GM04503 (cell line): ENCODE measurements around the gene RPSA.
"Not testable (repeated sequence)": the region's sequence is repeated elsewhere in the genome, so short reads cannot be mapped to it uniquely, and the experiment has no call there.

Experiments
- DNase-seq: peaks from one replicate; pipeline ENCODE4 v3.0.0-alpha.2; 2012; ENCODE audit warnings: low read depth

Gene RPSA

DNA sequence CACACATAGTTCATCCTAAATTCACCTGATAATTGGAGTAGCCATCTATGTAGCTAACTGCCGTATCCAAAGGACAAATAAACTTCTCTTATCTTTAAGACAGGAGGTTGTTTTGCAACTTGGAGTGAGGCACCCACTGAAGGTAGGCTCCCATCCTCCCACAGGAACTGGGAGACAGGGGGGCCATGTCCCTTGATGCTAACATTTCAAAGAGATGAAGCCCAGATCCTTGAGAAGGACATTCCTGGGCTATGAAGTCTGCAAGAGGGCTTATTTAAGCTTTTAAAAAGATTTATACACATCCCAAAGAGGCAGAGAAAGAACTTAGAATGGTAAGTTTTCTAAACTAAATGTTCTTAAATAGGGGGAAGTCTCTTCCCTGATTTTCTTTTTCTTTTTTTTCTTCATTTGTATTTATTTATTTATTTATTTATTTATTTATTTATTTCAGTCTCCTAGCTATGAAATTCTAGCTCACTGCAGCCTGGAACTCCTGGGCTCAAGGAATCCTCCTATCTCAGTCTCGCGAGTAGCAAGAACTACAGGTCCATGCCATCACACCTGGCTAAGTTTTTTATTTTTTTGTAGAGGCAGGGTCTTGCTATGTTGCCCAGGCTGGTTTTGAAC is 48.2 kb downstream of the RPSA start:
- DNase-seq: no peak

DNA sequence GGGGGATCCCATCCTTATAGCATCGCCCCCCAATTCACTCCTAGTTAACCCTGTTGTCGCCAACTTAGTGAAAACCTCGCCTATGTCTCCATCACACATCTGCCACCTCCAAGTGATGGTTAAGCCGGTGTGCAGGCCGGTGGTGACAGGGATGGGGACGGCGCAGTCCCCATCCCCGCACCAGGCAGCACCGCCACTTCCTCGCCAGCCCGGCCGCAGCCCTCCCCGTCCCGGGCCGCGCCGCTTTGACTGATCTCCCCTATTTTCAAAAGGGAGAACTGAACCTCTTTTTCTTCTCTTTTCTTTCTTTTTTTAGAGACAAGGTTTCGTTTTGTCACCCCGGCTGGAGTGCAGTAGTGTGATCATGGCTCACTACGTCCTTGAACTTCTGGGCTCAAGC is 49.6 kb downstream of the RPSA start:
- DNase-seq: no peak

DNA sequence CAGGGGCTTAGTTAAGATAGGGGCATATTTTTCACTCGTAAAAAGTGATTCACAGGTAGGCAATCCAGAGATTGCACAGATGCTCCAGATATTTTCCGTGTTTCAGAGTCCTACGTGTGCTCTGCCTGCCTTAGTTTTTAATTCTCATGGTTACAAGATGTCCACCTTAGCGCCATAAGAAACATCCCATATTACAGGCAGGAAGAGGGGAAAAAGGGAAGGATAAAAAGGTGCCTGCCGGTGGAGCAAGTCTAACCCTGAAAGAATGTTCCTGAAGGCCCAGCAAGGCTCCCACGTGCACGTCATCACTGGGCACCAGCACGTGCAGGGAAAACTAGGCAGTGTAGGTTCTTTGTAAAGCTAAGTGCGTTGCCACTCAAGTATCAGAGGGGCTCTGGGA is 50.8 kb downstream of the RPSA start:
- DNase-seq: no peak

DNA sequence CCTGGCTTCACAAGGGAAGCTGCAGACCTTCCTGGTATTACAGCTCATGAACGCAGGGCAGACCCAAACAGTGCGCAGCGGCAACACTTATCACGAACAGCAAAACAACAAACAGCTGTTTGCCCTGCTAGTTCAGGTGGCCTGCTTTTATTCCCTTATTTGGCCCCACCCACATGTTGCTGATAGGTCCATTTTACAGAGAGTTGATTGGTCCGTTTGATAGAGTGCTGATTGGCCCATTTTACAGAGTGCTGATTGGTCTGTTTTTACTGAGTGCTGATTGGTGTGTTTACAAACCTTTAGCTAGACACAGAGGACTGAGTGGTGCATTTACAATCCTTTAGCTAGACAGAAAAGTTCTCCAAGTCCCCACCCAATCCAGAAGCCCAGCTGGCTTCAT is 52.1 kb downstream of the RPSA start:
- DNase-seq: not testable (repeated sequence)

DNA sequence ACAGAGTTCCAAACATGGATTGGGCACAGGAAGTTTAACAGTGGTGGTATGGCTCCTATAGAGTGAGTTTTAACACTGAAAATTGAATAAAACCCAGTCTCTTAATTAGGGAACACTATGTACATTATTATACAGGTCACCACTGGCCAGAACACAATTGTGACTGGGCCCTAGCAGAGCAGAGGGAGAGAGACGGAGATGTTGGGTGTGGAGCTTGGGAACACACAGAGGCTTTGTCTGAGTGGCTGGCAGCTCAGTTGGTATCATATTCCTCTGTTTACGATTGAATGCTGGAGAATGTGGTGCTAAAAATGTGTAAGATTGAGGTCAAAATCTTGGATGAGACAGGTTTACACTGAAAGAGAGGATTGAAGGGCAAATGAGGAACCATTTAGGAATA is 54.2 kb downstream of the RPSA start:
- DNase-seq: no peak
